H7 (cell line): ENCODE data around the gene MIA3. TPM values are rescaled to one million over a fixed set of nuclear protein-coding genes. Genes with fewer than 3 reads are reported as not detected.

Experiments used
- DNase-seq: peaks from one replicate; pipeline ENCODE4 v3.0.0; 2012
- H3K27me3 ChIP-seq: 2 replicates; pipeline ENCODE4 v1.6.0; 2011; ENCODE audit warnings: mild to moderate bottlenecking, low read length; ENCODE audit not compliant: control insufficient read depth, insufficient read depth
- H3K36me3 ChIP-seq: replicated peaks from 2 replicates; pipeline ENCODE4 v1.5.1; 2011; ENCODE audit warnings: low read length; ENCODE audit not compliant: control insufficient read depth, insufficient read depth
- H3K4me3 ChIP-seq: 2 replicates; pipeline ENCODE4 v1.5.1; 2011; ENCODE audit warnings: low read depth, mild to moderate bottlenecking, control low read depth, low read length, moderate library complexity; ENCODE audit not compliant: insufficient read depth
- total RNA-seq: library from RNA; depleted of rRNA; stranded (reverse); fragments of >200 nt; shearing (Covaris generic); gene quantifications from 2 replicates; pipeline ENCODE4 v1.2.3, GENCODE V29; 2014; rRNA removed

The MIA3 gene
- total RNA-seq, 1 experiment from 2014 or later, result 52.5 TPM

DNA sequence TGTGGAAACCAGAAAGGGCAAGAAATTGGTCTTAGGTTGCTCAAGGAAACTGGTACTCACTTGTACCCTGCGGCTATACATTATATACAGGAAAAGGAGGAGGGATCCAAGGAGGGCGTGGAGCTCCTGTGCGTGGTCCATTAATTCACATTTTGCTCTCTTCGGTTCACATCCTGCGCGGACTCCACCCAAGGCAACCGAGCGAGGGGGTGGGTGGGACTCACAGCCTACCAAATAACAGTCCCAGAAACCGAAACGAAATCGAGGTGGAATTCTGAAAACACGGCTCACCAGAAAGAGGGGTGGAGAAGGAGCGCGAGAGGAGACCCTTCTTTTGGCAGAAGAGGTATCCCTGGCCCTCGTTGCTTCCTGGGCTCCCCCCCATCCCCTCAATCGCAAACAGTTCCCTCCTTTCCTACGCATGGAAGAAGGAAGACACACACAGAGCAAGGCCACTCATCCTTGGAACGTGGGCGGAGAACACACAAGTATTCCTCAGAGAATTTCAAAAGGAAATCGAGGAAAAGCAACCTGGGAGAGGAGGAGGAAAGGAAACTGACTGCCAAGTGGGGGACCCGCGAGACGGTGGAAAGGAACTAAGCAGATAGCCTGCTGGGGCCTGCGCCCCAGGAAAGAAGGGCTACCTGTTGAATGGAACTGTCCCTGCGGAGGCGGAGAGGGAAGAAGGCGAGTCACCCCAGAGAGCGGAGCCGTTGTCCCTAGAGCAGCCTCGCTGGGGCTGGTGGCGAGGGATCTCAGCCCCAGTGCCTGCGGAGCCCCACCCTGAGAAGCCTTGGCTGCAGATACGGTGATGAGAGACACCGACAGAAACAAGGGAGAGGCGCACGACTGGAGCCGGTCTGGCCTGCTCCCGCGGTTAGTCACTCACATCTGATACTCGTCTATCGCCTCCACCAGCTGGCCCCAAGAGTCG is 93.7 kb downstream of the MIA3 start:
- DNase-seq, result peak; percentile 66
- peak overlapping the region; percentile 97 for H3K4me3 ChIP-seq
- H3K27me3 ChIP-seq, result no peaks in the 10 kb centered on the region
- no peaks in the 10 kb centered on the region for H3K36me3 ChIP-seq

DNA sequence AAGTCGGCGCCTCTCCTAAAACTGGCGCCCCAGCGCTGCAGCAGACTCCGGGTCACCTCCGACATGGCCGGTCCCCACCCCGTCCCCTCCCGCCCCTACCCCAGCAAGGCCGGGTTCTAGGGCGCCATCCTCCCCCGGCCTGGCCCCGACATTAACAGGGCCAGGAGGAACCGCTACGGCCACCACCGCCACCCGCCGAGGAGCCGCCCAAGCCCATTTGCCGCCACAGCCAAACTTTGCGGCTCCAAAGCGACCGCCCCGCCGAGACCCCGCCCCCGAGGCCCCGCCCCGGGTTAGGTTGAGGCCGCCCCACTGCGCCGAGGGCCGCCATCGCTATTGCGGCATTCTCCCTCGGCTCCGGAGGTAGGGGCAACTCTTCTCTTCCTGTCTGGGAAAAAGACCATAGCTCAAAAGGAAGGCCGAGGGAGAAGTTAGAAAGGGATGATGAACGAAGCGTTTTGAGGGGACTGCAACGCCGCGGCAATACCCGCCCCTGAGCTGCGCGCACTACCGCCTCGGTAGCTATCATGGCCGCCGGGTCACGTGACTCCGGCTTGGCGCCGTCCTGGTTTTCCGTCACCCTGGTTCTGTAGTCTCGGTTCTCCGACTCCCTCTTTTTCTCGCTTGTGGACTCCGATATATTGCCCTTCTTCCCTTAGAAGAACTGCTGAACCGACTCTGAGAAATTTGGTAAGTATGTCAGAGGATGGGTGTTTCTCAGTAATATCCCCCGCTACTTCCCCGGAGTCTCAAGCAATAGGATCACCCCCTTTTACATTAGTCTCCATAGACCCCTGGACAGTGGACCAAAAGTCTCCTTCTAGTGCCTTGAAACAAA is 94.6 kb downstream of the MIA3 start, which contains the start of the genes AIDA and BROX:
Gene AIDA, minus strand, starts transcription at position 239 of the 838 bp plus-strand sequence. Its CDS starts 174 bp downstream, at position 65.
Gene BROX, plus strand, starts transcription at position 312 of the 838 bp plus-strand sequence. CDS start 3,136 bp downstream, outside the sequence.
- no peaks in the 10 kb centered on the region for H3K27me3 ChIP-seq
- H3K4me3 ChIP-seq, result peak within 1 kb of the TSS; percentile 97
- peak; percentile 95 for DNase-seq
- H3K36me3 ChIP-seq, result no peaks in the 10 kb centered on the region

DNA sequence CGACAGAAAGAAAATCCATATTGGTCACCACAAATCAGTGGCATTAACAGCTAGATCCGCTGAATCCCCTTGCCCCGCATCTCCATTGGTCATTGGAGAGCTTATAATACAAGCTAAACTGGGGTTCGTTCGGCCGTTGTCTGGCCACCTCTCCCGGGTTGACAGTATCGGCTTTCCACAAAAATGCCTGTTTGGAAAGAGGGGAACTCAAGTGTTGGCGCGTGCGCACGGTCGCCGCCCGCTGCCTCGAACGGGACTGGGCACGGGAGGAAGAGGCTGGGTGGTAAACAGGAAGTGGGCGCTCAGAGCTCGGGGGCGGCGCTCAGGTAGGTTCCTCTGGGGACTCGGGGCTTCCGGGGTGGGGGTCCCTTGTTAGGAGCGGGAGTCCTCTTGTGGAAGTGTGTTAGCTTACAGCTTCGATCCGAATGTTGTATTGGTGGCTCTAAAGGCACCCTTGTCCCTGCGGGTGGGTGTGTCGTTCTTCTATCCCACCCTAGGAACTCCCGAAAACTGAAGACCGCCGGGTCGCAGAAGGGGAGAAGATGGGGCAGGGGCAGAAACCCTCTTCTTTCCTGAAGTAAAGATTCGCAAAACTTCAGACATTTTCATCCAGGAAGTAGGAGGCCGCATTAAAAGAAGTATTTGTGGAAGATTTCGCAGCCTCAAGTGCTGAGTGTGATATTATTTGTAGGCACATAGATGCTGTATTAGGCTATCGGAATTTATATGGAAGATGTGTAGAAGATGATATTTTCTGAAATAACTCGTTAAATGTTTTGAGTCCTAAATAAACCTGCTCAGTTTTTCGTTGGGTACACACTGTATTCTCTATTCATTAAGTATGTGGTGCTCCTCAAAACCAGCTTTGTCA is 95.4 kb downstream of the MIA3 start:
- DNase-seq, result peak; percentile 91
- Histone ChIP-seq H3K27me3 (no peaks in the 10 kb centered on the region), H3K4me3 (peak overlapping the region; percentile 97), H3K36me3 (no peaks in the 10 kb centered on the region)

DNA sequence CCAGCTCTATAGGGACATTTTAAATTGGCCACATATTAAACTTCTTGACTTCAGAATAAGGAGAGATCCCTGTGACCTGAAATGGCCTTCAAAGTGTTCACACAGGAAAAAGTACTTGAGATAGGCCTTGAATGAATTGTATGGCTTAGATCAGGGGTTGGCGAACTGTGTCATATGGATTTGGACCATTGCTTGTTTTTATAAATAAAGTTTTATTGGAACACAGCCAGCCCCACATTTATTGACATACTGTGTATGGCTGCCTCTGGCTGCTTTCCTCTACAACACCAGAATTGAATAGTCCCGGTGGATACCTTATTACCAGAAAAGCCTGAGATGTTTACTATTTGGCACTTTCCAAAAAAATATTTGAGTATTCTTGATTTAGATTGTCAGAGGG is 98.5 kb downstream of the MIA3 start:
- peaks cover 2% of the 10 kb centered on the region; the same call in 1 of the 2 replicates for H3K36me3 ChIP-seq
- DNase-seq, result no peak
- no peaks in the 10 kb centered on the region for H3K27me3 ChIP-seq
- H3K4me3 ChIP-seq, result no peak overlapping the region

Other genes starting within 250 kb of the MIA3 start
- 0.04 and 0.31 TPM in 2 replicates for gene HHIPL2, start 70.0 kb upstream of the MIA3 start, total RNA-seq
- 20.6 and 24.0 TPM in 2 replicates for gene TAF1A, start 28.2 kb upstream of the MIA3 start, total RNA-seq
- gene AIDA, start 94.4 kb downstream of the MIA3 start, total RNA-seq, result 48.3 and 58.1 TPM in 2 replicates
- 44.5 and 59.6 TPM in 2 replicates for gene BROX, start 94.5 kb downstream of the MIA3 start, total RNA-seq
- gene FAM177B, start 119.1 kb downstream of the MIA3 start, total RNA-seq, result not detected in 2 replicates
- gene DISP1, start 196.9 kb downstream of the MIA3 start, total RNA-seq, result 4.0 and 4.8 TPM in 2 replicates